ENCODE data around the gene SAT2.
"Not testable (repeated sequence)": the region's sequence is repeated elsewhere in the genome, so short reads cannot be mapped to it uniquely, and the experiment has no call there.

DNA sequence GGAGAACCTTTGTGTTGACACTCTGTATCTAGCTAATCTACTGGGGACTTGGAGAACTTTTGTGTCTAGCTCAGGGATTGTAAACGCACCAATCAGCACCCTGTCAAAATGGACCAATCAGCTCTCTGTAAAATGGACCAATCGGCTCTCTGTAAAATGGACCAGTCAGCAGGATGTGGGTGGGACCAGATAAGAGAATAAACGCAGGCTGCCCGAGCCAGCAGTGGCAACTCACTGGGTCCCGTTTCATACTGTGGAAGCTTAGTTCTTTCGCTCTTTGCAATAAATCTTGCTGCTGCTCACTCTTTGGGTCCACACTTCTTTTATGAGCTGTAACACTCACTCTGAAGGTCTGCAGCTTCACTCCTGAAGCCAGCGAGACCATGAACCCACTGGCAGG lies 14.0 kb upstream of the SAT2 start:
- TF ChIP-seq CTCF (CRISPR knock-in tag; IDR thresholded peaks at IDR 0.05); ZNF335 (CRISPR knock-in tag; IDR thresholded peaks at IDR 0.05); ZNF138 (CRISPR knock-in tag; IDR thresholded peaks at IDR 0.05; ENCODE audit: low read depth); HDAC6 (IDR thresholded peaks at IDR 0.05; ENCODE audit: low read depth, low read length); TCF12 (IDR thresholded peaks at IDR 0.05); TCF12 (CRISPR knock-in tag; IDR thresholded peaks at IDR 0.05); MAF1 (CRISPR knock-in tag; IDR thresholded peaks at IDR 0.05; ENCODE audit: borderline replicate concordance); SUZ12 (IDR thresholded peaks at IDR 0.05; ENCODE audit: low read depth, low read length); BRD4 (CRISPR knock-in tag; IDR thresholded peaks at IDR 0.05): not testable (repeated sequence)

Data from HepG2 (cell line).